HG03378 (cell line): ENCODE data around the gene DR1.
"Not testable (repeated sequence)": the region's sequence is repeated elsewhere in the genome, so short reads cannot be mapped to it uniquely, and the experiment has no call there.

ENCODE experiments used
- ATAC-seq: cut with Tn5 transposase; IDR thresholded peaks from one replicate; pipeline ENCODE4 v1.9.1; 2021; ENCODE audit warnings: mild to moderate bottlenecking, moderate library complexity; ENCODE audit not compliant: unreplicated experiment

Gene DR1

DNA sequence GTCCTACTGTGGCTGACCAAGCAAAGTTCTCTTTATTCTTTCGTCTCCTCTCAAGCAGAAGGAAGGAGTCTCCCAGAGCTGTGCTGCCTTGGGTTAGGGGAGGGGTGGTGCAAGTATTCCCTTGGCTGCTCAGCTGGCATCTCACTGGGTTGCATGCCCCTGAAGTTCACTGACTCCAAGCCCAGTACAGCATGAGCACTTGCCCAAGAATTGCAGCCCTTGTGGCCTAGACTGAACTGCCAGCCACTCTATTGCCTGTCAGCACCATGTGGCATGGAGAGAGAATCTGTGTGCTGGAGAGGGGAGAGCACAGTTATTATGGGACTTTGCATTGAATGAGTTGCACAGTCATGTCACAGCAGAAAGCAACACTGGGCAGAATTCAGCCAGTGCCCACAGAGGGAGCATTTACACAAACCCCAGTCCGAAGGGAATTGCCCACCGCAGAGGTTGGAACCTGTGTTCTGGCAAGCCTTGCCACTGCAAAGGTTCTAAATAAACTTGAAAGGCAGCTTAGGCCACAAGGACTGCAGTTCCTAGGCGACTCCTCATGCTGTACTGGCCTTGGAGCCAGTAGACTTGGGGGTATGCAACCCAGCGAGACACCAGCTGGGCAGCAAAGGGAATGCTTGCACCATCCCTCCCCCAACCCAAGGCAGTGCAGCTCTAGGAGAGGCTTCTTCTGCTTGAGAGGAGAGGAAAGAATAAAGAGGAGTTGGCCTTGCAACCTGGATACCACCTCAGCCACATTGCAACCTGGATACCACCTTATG lies 28.8 kb downstream of the DR1 start:
- ATAC-seq: no peak

- ATAC-seq: no peak
Observed at GRCh38 chr1:93384656-93385055, 38.9 kb downstream of the DR1 start.

- not testable (repeated sequence) for ATAC-seq
Observed at GRCh38 chr1:93386268-93386667, 40.6 kb downstream of the DR1 start.

DNA sequence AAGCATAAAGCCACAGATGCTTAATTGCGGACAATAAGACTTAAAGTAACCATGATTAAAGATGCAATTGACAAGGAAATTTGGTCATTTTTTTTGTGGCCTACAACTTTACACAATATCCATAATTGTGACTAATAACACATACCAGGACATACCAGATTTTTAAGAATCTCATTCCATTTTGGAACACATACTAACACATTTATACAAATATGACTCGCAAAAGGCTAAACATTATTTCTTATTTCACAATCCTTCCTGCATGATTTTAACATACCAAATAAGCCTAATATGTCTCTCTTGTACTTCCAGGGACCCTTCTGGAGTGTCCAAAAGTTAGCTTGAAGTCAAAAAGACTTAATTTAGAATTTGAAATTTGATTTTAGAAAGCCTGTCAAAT lies 48.8 kb downstream of the DR1 start:
- ATAC-seq: no peak

DNA sequence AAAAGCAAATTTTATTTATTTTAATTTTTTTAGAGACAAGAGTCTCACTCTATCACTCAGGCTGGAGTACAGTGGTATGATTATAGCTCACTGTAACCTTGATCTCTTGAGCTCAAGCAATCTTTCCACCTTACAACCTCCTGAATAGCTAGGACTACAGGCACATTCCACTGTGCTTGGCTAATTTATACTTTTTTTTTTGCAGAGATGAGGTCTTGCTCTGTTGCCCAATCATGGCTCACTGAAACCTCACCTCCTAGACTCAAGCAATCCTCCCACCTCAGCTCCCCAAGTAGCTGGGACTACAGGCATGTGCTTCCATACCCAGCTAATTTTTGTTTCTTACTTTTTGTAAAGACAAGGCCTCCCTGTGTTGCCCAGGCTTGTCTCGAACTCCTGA lies 49.5 kb downstream of the DR1 start:
- ATAC-seq: no peak

GRCh38 chr1:93399781-93400180 lies 54.1 kb downstream of the DR1 start:
- no peak for ATAC-seq

DNA sequence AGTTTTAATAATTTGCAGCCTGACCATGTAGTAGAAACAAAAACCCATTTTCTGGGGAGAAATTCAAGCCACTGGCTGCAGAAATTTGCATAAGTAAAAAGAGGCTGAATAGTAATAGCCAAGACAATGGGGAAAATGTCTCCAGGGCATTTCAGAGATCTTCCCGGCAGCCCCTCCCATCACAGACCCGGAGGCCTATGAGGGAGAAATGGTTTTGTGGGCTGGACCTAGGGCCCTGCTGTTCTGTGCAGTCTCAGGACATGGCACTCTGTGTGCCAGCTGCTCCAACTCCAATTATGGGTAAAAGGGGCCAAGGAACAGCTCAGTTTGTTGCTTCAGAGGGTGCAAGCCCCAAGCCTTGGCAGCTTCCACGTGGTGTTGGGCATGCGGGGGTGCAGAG lies 62.5 kb downstream of the DR1 start:
- no peak for ATAC-seq

- no peak for ATAC-seq
Observed at GRCh38 chr1:93411000-93411399, 65.3 kb downstream of the DR1 start.

DNA sequence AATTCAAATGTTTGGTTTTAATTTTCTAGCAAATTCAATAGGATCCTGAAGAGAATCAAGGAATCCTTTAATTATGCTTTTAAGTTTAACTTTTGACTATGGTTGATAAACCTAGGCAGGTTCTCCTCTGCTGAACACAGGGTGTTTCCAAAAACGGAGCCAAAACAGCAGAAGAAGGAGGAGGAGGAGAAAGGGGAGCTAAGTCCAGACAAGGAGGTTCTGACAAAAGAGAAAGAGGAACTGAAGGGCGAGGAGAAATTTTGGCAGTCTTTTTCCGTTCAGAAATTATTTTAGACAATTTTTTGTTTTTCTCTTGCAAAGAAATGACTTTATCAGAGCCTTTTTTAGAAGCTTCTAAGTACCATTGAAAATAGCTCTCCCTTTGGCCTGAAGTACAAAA lies 69.0 kb downstream of the DR1 start:
- no peak for ATAC-seq

GRCh38 chr1:93415296-93415695 lies 69.6 kb downstream of the DR1 start:
- ATAC-seq: no peak

GRCh38 chr1:93416183-93416582 lies 70.5 kb downstream of the DR1 start:
- no peak for ATAC-seq
